Colon (tissue), 2 donors: Measurements from ENCODE around the gene ACIN1.

ENCODE experiments used
- FAIRE-seq: peaks from 2 replicates; lab custom pipeline; 2012; peaks lifted over from hg19 to GRCh38; lab: Jason Lieb, UNC
- donor health status: control.
- donor health status: control.

ACIN1 gene

GRCh38 chr14:23080474-23080873 is 14.5 kb downstream of the ACIN1 start:
- no peak for FAIRE-seq

- no peak for FAIRE-seq
Observed at GRCh38 chr14:23079716-23080115, 15.2 kb downstream of the ACIN1 start.

- FAIRE-seq: no peak
Observed at GRCh38 chr14:23078692-23079116, 16.2 kb downstream of the ACIN1 start.

- no peak for FAIRE-seq
Observed at GRCh38 chr14:23077962-23078361, 17.0 kb downstream of the ACIN1 start.

- no peak for FAIRE-seq
Observed at GRCh38 chr14:23076785-23077408, 18.0 kb downstream of the ACIN1 start.

GRCh38 chr14:23074906-23075305 is 20.0 kb downstream of the ACIN1 start:
- no peak for FAIRE-seq

GRCh38 chr14:23071921-23072539 is 22.9 kb downstream of the ACIN1 start:
- FAIRE-seq: no peak

- FAIRE-seq: no peak
Observed at GRCh38 chr14:23071244-23071920, 23.6 kb downstream of the ACIN1 start.

- FAIRE-seq: no peak
Observed at GRCh38 chr14:23070262-23071129, 24.4 kb downstream of the ACIN1 start.

GRCh38 chr14:23069413-23069806 is 25.5 kb downstream of the ACIN1 start:
- FAIRE-seq: no peak

GRCh38 chr14:23068789-23069412 is 26.0 kb downstream of the ACIN1 start:
- no peak for FAIRE-seq

GRCh38 chr14:23067847-23068788 is 26.8 kb downstream of the ACIN1 start:
- no peak for FAIRE-seq

GRCh38 chr14:23066855-23067744 is 27.8 kb downstream of the ACIN1 start:
- no peak for FAIRE-seq

GRCh38 chr14:23066368-23066767 is 28.6 kb downstream of the ACIN1 start:
- FAIRE-seq: no peak

GRCh38 chr14:23063601-23064000 is 31.3 kb downstream of the ACIN1 start:
- FAIRE-seq: no peak

GRCh38 chr14:23062002-23062401 is 32.9 kb downstream of the ACIN1 start:
- no peak for FAIRE-seq

- FAIRE-seq: no peak
Observed at GRCh38 chr14:23060536-23061260, 34.2 kb downstream of the ACIN1 start.

GRCh38 chr14:23058654-23059504 is 36.1 kb downstream of the ACIN1 start:
- no peak for FAIRE-seq
